WTC11 (cell line): ENCODE results near the gene ADRA2C. TPM values are rescaled to one million over a fixed set of nuclear protein-coding genes. Genes with fewer than 3 reads are reported as not detected.

Source experiments
- ATAC-seq: fragments of 200-7000 bp; cut with Tn5 transposase; 2 replicates; pipeline ENCODE4 v1.10.0; 2021; ENCODE audit warnings: mild to moderate bottlenecking, moderate library complexity
- CTCF ChIA-PET: fragments of 300-600 bp; sonication (Branson Sonifier 250); formaldehyde crosslinking; loops from one replicate; lab custom pipeline; 2021; ENCODE audit warnings: antibody characterized with exemption; lab: Charles Lee
- POLR2A ChIA-PET: fragments of 350-600 bp; sonication (Branson Sonifier 250); formaldehyde crosslinking; loops from one replicate; lab custom pipeline; 2021; ENCODE audit warnings: antibody characterized with exemption; lab: Charles Lee
- DNase-seq: peaks from one replicate; pipeline ENCODE4 v3.0.0; 2021; ENCODE audit warnings: low spot score
- H3K27ac Mint-ChIP-seq: 2 replicates; pipeline ENCODE4 v1.8.0; 2021; ENCODE audit warnings: mixed read lengths
- H3K27me3 Mint-ChIP-seq: 2 replicates; pipeline ENCODE4 v1.8.0; 2021; ENCODE audit warnings: low read depth, mild to moderate bottlenecking, moderate library complexity, mixed read lengths
- H3K36me3 Mint-ChIP-seq: 2 replicates; pipeline ENCODE4 v1.8.0; 2021; ENCODE audit warnings: mixed read lengths
- H3K4me1 Mint-ChIP-seq: 2 replicates; pipeline ENCODE4 v1.8.0; 2022; ENCODE audit warnings: mixed read lengths
- H3K4me3 Mint-ChIP-seq: 2 replicates; pipeline ENCODE4 v1.8.0; 2021; ENCODE audit warnings: mild to moderate bottlenecking, moderate library complexity, mixed read lengths
- H3K9me3 Mint-ChIP-seq: 2 replicates; pipeline ENCODE4 v1.8.0; 2021; ENCODE audit warnings: mixed read lengths
- CBFB ChIP-seq: sonication (generic); formaldehyde crosslinking; IDR thresholded peaks from 2 replicates; pipeline ENCODE4 v1.8.1; 2022; ENCODE audit warnings: mild to moderate bottlenecking, low read depth, missing genetic modification reagents
- FOXP4 ChIP-seq: sonication (generic); formaldehyde crosslinking; IDR thresholded peaks from 2 replicates; pipeline ENCODE4 v1.8.0; 2022; ENCODE audit warnings: mild to moderate bottlenecking, missing genetic modification reagents
- HMGXB4 ChIP-seq: sonication (generic); formaldehyde crosslinking; IDR thresholded peaks from 2 replicates; pipeline ENCODE4 v1.8.1; 2023; ENCODE audit warnings: mild to moderate bottlenecking, moderate library complexity, missing genetic modification reagents
- IRF2 ChIP-seq: sonication (generic); formaldehyde crosslinking; IDR thresholded peaks from 2 replicates; pipeline ENCODE4 v1.8.0; 2022; ENCODE audit warnings: low read depth, missing genetic modification reagents, borderline replicate concordance
- JAZF1 ChIP-seq: fragments of 250-450 bp; sonication (Bioruptor Pico); IDR thresholded peaks from 2 replicates; pipeline ENCODE4 v1.9.0; 2021; ENCODE audit warnings: moderate library complexity, mild to moderate bottlenecking, inconsistent platforms
- NFATC4 ChIP-seq: fragments of 250-450 bp; sonication (Bioruptor Pico); IDR thresholded peaks from 2 replicates; pipeline ENCODE4 v1.9.0; 2021; ENCODE audit warnings: mild to moderate bottlenecking
- NFE2L1 ChIP-seq: sonication (generic); formaldehyde crosslinking; IDR thresholded peaks from 2 replicates; pipeline ENCODE4 v1.8.1; 2023; ENCODE audit warnings: missing genetic modification reagents
- NFYB ChIP-seq: sonication (generic); formaldehyde crosslinking; conservative IDR thresholded peaks from 2 replicates; pipeline ENCODE4 v1.8.0; 2022; ENCODE audit warnings: low read depth, missing genetic modification reagents
- PRDM15 ChIP-seq: sonication (generic); formaldehyde crosslinking; IDR thresholded peaks from 2 replicates; pipeline ENCODE4 v1.8.0; 2022; ENCODE audit warnings: missing genetic modification reagents
- TP53 ChIP-seq: sonication (generic); formaldehyde crosslinking; IDR thresholded peaks from 2 replicates; pipeline ENCODE4 v1.8.1; 2023; ENCODE audit warnings: mild to moderate bottlenecking, missing genetic modification reagents
- USF2 ChIP-seq: sonication (generic); formaldehyde crosslinking; IDR thresholded peaks from 2 replicates; pipeline ENCODE4 v1.8.1; 2023; ENCODE audit warnings: mild to moderate bottlenecking, missing genetic modification reagents, moderate library complexity
- ZNF121 ChIP-seq: sonication (generic); formaldehyde crosslinking; IDR thresholded peaks from 2 replicates; pipeline ENCODE4 v1.8.0; 2023; ENCODE audit warnings: missing genetic modification reagents
- ZNF423 ChIP-seq: fragments of 250-450 bp; sonication (Bioruptor Pico); IDR thresholded peaks from 2 replicates; pipeline ENCODE4 v2.1.2; 2022; ENCODE audit warnings: mild to moderate bottlenecking, moderate library complexity
- total RNA-seq: library from RNA; stranded (reverse); gene quantifications from 3 replicates; pipeline ENCODE4 v1.2.3, GENCODE V29; 2021

The ADRA2C gene
- total RNA-seq, 1 experiment from 2014 or later = 21.8 TPM

GRCh38 chr4:3816256-3816825 is 50.2 kb downstream of the ADRA2C start:
- Mint-ChIP-seq H3K4me1 (peaks cover 8% of the 10 kb centered on the region), H3K9me3 (peaks cover 11% of the 10 kb centered on the region), H3K27ac (no peak overlapping the region), H3K4me3 (no peak overlapping the region)
- no peak for ATAC-seq
- ChIA-PET CTCF (no interaction called here), POLR2A (no interaction called here)
- no peak for DNase-seq
- TF ChIP-seq NFATC4 (CRISPR knock-in tag) = no peak
- no peak for TF ChIP-seq PRDM15 (CRISPR knock-in tag)
- TF ChIP-seq ZNF423 (CRISPR knock-in tag) = no peak
- no peak for TF ChIP-seq NFE2L1 (CRISPR knock-in tag)
- TF ChIP-seq FOXP4 (CRISPR knock-in tag) = no peak
- TF ChIP-seq IRF2 = no peak
- TF ChIP-seq JAZF1 = no peak
- no peak for TF ChIP-seq TP53 (CRISPR knock-in tag)
- TF ChIP-seq, all 79 proteins: peak for 0
- H3K27me3 Mint-ChIP-seq = peaks cover 7% of the 10 kb centered on the region
- H3K36me3 Mint-ChIP-seq = no peaks in the 10 kb centered on the region

GRCh38 chr4:3816983-3817960 is 51.1 kb downstream of the ADRA2C start:
- ChIA-PET POLR2A (no interaction called here), CTCF (no interaction called here)
- Mint-ChIP-seq H3K4me3 (no peak overlapping the region), H3K27me3 (peaks cover 7% of the 10 kb centered on the region), H3K27ac (no peak overlapping the region), H3K36me3 (no peaks in the 10 kb centered on the region), H3K9me3 (peaks cover 11% of the 10 kb centered on the region), H3K4me1 (peaks cover 10% of the 10 kb centered on the region)
- TF ChIP-seq ZNF121 = no peak
- 0 out of 2 replicates have a peak, but pooled peaks have one; percentile 8 for TF ChIP-seq USF2 (CRISPR knock-in tag)
- TF ChIP-seq CBFB = no peak
- TF ChIP-seq NFYB = peak; percentile 30; the same call in 1 of the 2 replicates
- TF ChIP-seq HMGXB4 (CRISPR knock-in tag) = no peak
- ATAC-seq (no peak), DNase-seq (no peak)

Other genes starting within 250 kb of the ADRA2C start
- gene LRPAP1, start 234.0 kb upstream of the ADRA2C start, total RNA-seq = 90.8 to 106 TPM (median 97.4 TPM) in 3 replicates